AG09309 (cell line): Measurements from ENCODE around the gene TPRN.

Source experiments
- DNase-seq: peaks from one replicate; pipeline ENCODE4 v3.0.0-alpha.2; 2010; ENCODE audit warnings: low read depth
- H3K4me3 ChIP-seq: 2 replicates; pipeline ENCODE4 v1.5.1; 2011; ENCODE audit warnings: mild to moderate bottlenecking, low read depth, low read length, moderate library complexity; ENCODE audit not compliant: control insufficient read depth
- TF ChIP-seq, protein P1 (sequence below): IDR thresholded peaks from 2 replicates; pipeline ENCODE4 v1.5.1; 2011; ENCODE audit warnings: mild to moderate bottlenecking, low read depth, low read length, inconsistent platforms; ENCODE audit not compliant: insufficient read depth, control insufficient read depth; ENCODE audit errors: missing control alignments

TPRN gene

DNA sequence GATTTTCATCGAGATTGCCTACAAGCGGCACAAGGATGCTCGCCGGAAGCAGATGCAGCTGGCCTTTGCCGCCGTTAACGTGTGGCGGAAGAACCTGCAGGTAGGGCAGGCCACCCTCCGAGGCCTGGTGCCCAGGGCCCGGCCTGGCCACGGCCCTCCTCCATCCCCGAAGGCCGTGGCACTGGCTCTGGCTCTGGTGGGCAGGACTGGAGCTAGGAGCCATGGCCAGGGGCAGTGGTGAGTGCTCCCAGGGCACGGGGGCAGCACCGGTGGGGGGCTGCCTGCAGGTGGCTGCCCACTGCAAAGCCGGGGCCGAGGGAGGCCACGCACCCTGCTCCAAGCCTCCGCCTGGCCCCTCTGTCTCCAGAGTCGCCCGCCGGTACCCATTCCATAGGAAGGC lies 36.7 kb downstream of the TPRN start:
- TF ChIP-seq, protein P1, sequence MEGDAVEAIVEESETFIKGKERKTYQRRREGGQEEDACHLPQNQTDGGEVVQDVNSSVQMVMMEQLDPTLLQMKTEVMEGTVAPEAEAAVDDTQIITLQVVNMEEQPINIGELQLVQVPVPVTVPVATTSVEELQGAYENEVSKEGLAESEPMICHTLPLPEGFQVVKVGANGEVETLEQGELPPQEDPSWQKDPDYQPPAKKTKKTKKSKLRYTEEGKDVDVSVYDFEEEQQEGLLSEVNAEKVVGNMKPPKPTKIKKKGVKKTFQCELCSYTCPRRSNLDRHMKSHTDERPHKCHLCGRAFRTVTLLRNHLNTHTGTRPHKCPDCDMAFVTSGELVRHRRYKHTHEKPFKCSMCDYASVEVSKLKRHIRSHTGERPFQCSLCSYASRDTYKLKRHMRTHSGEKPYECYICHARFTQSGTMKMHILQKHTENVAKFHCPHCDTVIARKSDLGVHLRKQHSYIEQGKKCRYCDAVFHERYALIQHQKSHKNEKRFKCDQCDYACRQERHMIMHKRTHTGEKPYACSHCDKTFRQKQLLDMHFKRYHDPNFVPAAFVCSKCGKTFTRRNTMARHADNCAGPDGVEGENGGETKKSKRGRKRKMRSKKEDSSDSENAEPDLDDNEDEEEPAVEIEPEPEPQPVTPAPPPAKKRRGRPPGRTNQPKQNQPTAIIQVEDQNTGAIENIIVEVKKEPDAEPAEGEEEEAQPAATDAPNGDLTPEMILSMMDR, result no peak
- no peak overlapping the region for H3K4me3 ChIP-seq
- DNase-seq, result no peak

DNA sequence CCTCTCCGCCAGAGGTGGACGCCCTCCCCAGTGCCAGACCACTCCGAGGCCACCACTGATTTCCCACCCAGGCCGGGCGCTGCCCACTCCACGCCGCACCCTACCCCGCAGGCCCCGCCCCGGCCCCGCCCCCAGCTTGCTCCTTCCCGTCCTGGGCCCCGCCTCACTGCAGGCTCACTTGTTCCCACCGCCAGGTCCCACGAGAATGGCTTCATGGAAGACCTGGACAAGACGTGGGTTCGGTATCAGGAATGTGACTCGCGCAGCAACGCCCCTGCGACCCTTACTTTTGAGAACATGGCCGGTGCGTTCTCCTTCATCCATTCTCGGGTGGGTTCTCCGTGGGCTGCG lies 37.2 kb downstream of the TPRN start:
- TF ChIP-seq, protein P1, result no peak
- H3K4me3 ChIP-seq, result peak overlapping the region; percentile 9
- DNase-seq, result no peak

DNA sequence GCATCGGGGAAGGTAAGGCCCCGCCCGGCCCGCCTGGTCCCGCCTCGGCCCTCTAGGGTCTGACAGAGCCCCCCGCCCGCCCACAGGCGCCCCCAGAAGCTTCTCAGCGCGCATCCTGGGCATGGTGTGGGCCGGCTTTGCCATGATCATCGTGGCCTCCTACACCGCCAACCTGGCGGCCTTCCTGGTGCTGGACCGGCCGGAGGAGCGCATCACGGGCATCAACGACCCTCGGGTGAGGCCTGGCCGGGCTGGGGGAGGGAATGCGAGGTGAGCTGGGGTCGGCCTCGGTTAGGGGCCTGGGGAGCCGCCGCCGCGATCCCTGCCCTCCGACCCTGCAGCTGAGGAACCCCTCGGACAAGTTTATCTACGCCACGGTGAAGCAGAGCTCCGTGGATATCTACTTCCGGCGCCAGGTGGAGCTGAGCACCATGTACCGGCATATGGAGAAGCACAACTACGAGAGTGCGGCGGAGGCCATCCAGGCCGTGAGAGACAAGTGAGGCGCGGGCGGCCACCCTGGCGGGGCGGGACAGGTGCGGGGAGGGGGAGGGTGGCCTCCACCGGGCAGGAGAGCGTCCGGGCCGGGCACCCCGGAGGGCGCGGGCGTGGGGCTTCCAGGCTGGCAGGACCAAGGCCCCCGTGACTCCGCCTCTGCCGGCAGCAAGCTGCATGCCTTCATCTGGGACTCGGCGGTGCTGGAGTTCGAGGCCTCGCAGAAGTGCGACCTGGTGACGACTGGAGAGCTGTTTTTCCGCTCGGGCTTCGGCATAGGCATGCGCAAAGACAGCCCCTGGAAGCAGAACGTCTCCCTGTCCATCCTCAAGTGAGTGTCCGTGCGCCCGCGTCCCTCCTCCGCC lies 37.8 kb downstream of the TPRN start:
- no peak for DNase-seq
- TF ChIP-seq, protein P1, result no peak

DNA sequence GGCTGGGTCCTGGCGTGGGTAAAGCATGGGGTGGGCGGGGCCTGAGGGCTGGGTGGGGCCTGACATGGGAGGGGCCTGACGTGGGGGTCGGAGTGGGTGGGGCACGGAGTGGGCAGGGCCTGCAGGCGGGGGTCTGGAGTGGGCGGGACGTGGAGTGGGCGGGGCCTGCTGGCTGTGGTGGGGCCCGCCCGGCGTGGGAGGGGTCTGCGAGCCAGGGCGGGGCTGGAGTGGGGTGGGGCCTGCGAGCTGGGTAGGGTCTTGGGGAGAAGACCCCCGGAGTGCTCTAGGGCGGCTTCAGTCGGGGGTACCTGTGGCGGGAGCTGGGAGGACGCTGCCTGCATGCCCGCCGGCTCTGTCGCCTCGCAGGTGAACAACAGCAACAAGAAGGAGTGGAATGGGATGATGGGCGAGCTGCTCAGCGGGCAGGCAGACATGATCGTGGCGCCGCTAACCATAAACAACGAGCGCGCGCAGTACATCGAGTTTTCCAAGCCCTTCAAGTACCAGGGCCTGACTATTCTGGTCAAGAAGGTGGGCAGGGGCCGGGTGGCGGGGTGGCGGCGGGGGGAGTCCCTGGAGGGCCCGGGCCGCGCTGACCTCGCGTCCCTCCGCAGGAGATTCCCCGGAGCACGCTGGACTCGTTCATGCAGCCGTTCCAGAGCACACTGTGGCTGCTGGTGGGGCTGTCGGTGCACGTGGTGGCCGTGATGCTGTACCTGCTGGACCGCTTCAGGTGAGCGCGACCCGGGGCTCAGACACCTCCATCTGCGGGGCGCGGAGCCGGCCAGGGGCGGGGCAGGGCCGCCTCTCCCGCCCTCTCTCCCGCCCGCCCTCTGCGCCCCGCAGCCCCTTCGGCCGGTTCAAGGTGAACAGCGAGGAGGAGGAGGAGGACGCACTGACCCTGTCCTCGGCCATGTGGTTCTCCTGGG lies 38.7 kb downstream of the TPRN start:
- no peak for DNase-seq
- no peak overlapping the region for H3K4me3 ChIP-seq
- TF ChIP-seq, protein P1, result no peak

More for the DNA sequence above, 37.8 kb downstream of the TPRN start:
- H3K4me3 ChIP-seq, result peak overlapping the region; percentile 9

DNA sequence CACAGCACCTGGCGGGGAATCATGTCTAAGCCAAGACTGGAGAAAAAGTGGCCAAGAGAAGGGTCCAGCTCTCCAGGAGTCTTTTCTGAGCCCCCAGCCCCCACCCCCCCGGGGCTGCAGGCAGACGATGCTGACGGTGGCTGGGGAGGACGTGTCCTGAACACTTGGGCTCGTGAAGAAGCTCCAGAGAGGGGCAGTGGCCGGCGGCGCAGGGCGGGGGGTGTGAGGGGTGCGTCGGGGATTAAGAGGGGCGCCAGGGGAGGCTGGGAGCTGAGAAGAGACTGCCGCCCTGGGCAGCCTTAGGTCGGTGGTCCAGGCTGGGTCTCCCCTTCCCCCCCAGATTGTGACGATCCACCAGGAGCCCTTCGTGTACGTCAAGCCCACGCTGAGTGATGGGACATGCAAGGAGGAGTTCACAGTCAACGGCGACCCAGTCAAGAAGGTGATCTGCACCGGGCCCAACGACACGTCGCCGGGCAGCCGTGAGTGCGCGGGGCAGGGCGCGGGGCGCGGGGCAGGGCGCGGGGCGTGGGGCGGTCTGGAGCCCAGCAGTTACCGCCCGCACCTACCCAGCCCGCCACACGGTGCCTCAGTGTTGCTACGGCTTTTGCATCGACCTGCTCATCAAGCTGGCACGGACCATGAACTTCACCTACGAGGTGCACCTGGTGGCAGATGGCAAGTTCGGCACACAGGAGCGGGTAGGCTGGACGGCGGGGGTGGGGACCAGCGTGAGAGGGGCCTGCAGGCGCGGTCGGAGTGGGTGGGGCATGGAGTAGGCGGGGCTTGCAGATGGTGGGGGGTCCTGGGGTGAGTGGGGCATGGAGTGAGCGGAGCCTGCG lies 39.6 kb downstream of the TPRN start:
- H3K4me3 ChIP-seq, result no peak overlapping the region
- no peak for DNase-seq
- TF ChIP-seq, protein P1, result no peak

DNA sequence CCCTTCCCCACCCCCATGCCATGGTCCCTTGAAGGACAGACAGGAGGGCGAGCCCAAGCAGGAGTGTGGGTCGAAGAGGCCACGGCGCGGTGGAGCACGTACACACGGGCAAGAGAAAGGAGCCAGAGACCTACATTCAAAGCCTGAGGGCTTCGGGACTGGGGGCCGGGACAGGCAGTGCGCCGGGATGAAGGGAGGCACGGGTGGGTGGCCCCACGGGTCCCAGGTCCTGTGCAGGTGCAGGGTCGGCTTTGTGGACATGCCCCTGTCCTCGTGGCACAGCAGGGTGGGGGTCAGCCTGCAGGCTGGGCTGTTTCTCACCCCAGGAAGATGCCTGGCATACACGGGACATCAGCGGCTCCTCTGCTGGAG lies 40.5 kb downstream of the TPRN start:
- no peak overlapping the region for H3K4me3 ChIP-seq
- TF ChIP-seq, protein P1, result no peak
- no peak for DNase-seq
